Heart right ventricle (tissue), 16 donors: ENCODE results near the gene CDK13. TPM values are rescaled to one million over a fixed set of nuclear protein-coding genes. Genes with fewer than 3 reads are reported as not detected.

ENCODE experiments used
- ATAC-seq, 8 donors: fragments of 200-7000 bp; cut with Tn5 transposase; one replicate each; pipeline ENCODE4 v1.9.1; 2020; ENCODE audit warnings: mild to moderate bottlenecking in 8 of 8, moderate library complexity in 8 of 8, moderate number of reproducible peaks in 1 of 8
- DNase-seq, 2 donors: peaks; one replicate each; pipeline ENCODE4 v3.0.0-alpha.2; 2020
- H3K27ac ChIP-seq, 10 donors: fragments of 200-600 bp; sonication (generic) in 2 of 10; one replicate each; pipeline versions ENCODE4 v1.5.0 to v1.8.0; 2020 to 2022; ENCODE audit warnings: mild to moderate bottlenecking in 3 of 10
- H3K27me3 ChIP-seq, 7 donors: fragments of 200-600 bp; one replicate each; pipeline ENCODE4 v1.8.0; 2021 to 2022; ENCODE audit warnings: mild to moderate bottlenecking in 2 of 7
- H3K36me3 ChIP-seq, 9 donors: fragments of 200-600 bp; sonication (generic) in 1 of 9; one replicate each; pipeline versions ENCODE4 v1.5.0 to v1.8.0; 2020 to 2022; ENCODE audit warnings: mild to moderate bottlenecking in 2 of 9
- H3K4me1 ChIP-seq, 9 donors: fragments of 200-600 bp; sonication (generic) in 1 of 9; one replicate each; pipeline versions ENCODE4 v1.5.0 to v1.8.0; 2020 to 2022; ENCODE audit warnings: mild to moderate bottlenecking in 4 of 9
- H3K4me3 ChIP-seq, 10 donors: fragments of 200-600 bp; sonication (generic) in 2 of 10; one replicate each; pipeline versions ENCODE4 v1.5.0 to v1.8.0; 2020 to 2022; ENCODE audit warnings: mild to moderate bottlenecking in 7 of 10, moderate library complexity in 2 of 10
- H3K9me3 ChIP-seq, 11 donors: fragments of 200-600 bp in 10 of 11; sonication (generic) in 2 of 11; one replicate each; pipeline versions ENCODE4 v1.5.0 to v1.8.0; 2013 to 2022; ENCODE audit warnings: mild to moderate bottlenecking in 2 of 11, control low read depth in 1 of 11, moderate library complexity in 1 of 11
- CTCF ChIP-seq, 9 donors: fragments of 200-600 bp; sonication (generic) in 2 of 9; IDR thresholded peaks; one replicate each; pipeline versions ENCODE4 v1.5.0 to v1.8.0; 2021 to 2022; ENCODE audit warnings: antibody characterized with exemption in 9 of 9, mild to moderate bottlenecking in 5 of 9, moderate library complexity in 1 of 9
- WGBS, 2 donors: extraction: QIAGEN DNeasy Blood & Tissue Kit; methylation state at CpG; one replicate each; pipeline ENCODE4 v1.1.7; 2013; ENCODE audit warnings: inconsistent platforms in 1 of 2; 5-methylcytosine and 5-hydroxymethylcytosine counted together
- intact Hi-C, 10 donors: fragments of 100-400 bp; cut with DNase I; formaldehyde crosslinking; loops; one replicate each; pipeline versions ENCODE4 v1.11.1 to v1.14.2; 2022
- polyA plus RNA-seq, 2 donors: library from polyadenylated mRNA; stranded (reverse); fragments of 200-250 nt; gene quantifications; one replicate each; pipeline ENCODE4 v1.2.3, GENCODE V29; 2013
- total RNA-seq, 10 donors: library from RNA; stranded (reverse); fragmentation: NEBNext Ultra II Directional in 3 of 10; extraction: Animal tissue kit (Norgen Biotek cat#: 25700) in 3 of 10; gene quantifications; one replicate each; pipeline versions ENCODE4 v1.2.1 to v1.2.4, GENCODE V29; 2021 to 2023
- donor health status: Arrhythmogenic right ventricular cardiomyopathy.
- donor health status: ischemic (EF 13 %, LVEDD 7.1; RV severe dilation, severe dysfunction).
- donor health status: healthy with polysubstance abuse.
- donor health status: DM: no; HTN: yes; CAD: no.
- donor health status: DM: no; HTN: no; CAD: no.
- donor health status: ischemic (EF 25% LVEDD 6.9; RV normal size, moderate dysfunction).
- donor health status: ischemic (EF 25% LVEDD 5.7; RV mildly dilated, moderate dysfunction).
- donor health status: healthy.
- donor health status: DM: yes; HTN: yes; CAD: no.
- donor health status: Ischemic cardiomyopathy.
- donor health status: ischemic (EF 35%, LVEDD 5.7; RV mildly dilated, moderate dysfunction).
- donor health status: nonischemic (EF 11% LVEDD 7.7; RV severe dilation, severe dysfunction).
- donor health status: DM: yes; HTN: yes; CAD: no.
- donor health status: PGD.
- donor health status: ischemic (EF 29% LVEDD 5.4; RV normal size, mild dysfunction).
- donor health status: nonischemic (EF 23%, LVEDD 6.1; RV moderate dilation, normal function).

Gene CDK13
- total and polyA plus RNA-seq, 12 donors: 10.2 to 28.8 (median 22.4) TPM

DNA sequence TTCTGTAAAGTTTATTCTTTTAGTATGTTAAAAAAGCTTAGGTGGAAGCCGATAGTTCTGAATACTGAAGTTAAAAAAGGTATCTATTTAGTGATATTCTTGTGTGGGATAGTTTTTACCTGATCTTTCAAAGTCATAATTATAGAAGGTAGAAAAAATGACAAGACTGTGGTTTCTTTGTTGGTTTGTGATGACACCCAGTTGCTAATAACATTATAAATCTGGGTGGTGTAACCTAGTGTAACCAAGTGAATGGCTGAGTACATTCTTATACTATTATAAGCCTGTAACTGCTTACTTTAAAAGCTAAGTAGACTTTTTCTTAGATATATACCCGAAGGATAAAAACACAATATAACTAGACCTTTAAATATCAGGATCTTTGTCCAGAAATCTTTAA lies 2.3 kb downstream of the CDK13 start:
- no peaks in the 10 kb centered on the region for H3K36me3 ChIP-seq
- H3K27ac ChIP-seq: peak overlapping the region in 7 of 10 donors; percentile 97 to 100 (median 99)
- no peak for TF ChIP-seq CTCF (IDR thresholded peaks at IDR 0.05)
- DNase-seq (no peak), ATAC-seq (no peak)
- peak overlapping the region; percentile 77 to 97 (median 91) for H3K4me3 ChIP-seq
- no peaks in the 10 kb centered on the region for H3K9me3 ChIP-seq
- no peaks in the 10 kb centered on the region for H3K27me3 ChIP-seq
- WGBS, 2 donors: 6 to 7% methylated on average over 2 of the region's 2 CpGs
- H3K4me1 ChIP-seq: peaks cover 0 to 64% (median 57%) of the 10 kb centered on the region in 9 donors
- intact Hi-C loops: loop anchor here in 8 of 10 donors (2.0 to 5.0 kb wide), 4 partner anchors 35 to 100 kb away; no protein-coding TSS in a partner anchor

DNA sequence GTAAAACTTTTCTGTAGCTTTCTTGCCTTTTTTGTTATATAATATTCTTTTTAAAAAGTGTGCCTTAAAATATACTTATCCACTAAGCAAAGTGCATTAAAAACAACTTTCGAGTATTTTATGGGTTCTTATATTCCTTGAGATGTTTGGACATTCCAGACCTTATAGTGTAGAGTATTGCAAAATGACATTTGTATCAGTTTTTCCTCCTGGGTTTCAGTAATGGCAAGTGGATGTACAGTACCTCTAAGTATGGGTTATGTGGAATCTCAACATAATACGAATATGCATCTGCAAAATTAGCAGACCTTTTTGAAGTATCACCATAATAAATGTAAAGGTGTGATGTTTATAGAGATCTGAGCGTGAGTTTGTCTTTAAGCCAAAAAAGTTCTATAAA lies 2.7 kb downstream of the CDK13 start:
- H3K9me3 ChIP-seq: no peaks in the 10 kb centered on the region
- H3K4me3 ChIP-seq: peak overlapping the region in 9 of 10 donors; percentile 17 to 95 (median 82)
- no peak for DNase-seq
- intact Hi-C loops: loop anchor here in 8 of 10 donors (2.0 to 5.0 kb wide), 4 partner anchors 34 to 100 kb away; no protein-coding TSS in a partner anchor
- no peak for TF ChIP-seq CTCF (IDR thresholded peaks at IDR 0.05)
- ATAC-seq: no peak
- 11 to 18% methylated on average over 3 of the region's 3 CpGs for WGBS, 2 donors
- peaks cover 0 to 68% (median 59%) of the 10 kb centered on the region in 9 donors for H3K4me1 ChIP-seq
- H3K36me3 ChIP-seq: no peaks in the 10 kb centered on the region
- H3K27me3 ChIP-seq: no peaks in the 10 kb centered on the region
- peak overlapping the region in 4 of 10 donors; percentile 97 to 100 (median 99) for H3K27ac ChIP-seq

DNA sequence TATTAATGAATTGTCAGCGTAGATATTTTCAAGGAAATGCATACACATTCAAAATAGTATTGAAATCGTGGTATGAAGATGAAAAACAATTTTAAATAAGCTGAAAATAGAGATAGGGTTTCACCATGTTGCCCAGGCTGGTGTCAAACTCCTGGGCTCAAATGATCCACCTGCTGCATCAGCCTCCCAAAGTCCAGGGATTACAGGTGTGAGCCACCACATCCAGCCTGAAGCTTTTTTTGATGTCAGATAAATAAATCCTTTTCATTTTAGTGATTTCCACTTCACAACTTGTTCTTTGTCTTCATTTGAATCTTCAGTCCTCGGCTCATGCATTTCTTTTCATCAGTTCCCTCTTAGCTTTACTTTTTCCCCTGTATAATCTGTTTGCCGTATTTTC lies 4.6 kb downstream of the CDK13 start:
- intact Hi-C loops: loop anchor here in 7 of 10 donors (5.0 kb wide), 3 partner anchors 33 to 98 kb away; no protein-coding TSS in a partner anchor
- H3K4me3 ChIP-seq: no peak overlapping the region
- no peaks in the 10 kb centered on the region for H3K9me3 ChIP-seq
- 88 to 91% methylated on average over 4 of the region's 4 CpGs for WGBS, 2 donors
- H3K27me3 ChIP-seq: no peaks in the 10 kb centered on the region
- DNase-seq (no peak), ATAC-seq (no peak)
- no peak overlapping the region for H3K27ac ChIP-seq
- peaks cover 0 to 71% (median 63%) of the 10 kb centered on the region in 9 donors for H3K4me1 ChIP-seq
- no peak for TF ChIP-seq CTCF (IDR thresholded peaks at IDR 0.05)
- peaks cover 0 to 4% (median 0%) of the 10 kb centered on the region in 9 donors for H3K36me3 ChIP-seq

DNA sequence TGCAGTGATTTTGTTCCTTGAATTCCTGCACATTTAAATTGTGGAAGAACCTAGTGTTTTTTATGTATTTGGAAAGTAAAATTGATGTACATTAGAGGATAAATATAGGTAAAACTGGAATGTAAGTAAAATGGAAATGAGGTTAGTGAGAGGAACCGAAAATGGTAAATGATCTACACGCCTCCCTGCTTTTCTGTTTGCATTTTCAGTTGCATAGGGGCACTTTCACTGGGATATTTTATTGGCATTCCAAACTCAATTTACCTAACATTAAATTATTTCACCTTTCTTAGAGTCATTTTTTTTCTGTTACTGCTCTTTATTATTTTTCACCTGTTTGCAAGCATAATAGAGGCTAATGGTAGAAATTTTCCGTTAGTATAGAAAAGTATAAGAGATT lies 8.0 kb downstream of the CDK13 start:
- DNase-seq (no peak), ATAC-seq (no peak)
- no peaks in the 10 kb centered on the region for H3K27me3 ChIP-seq
- WGBS, 2 donors: 88 to 93% methylated on average over 3 of the region's 3 CpGs
- intact Hi-C loops: no loop called here
- no peaks in the 10 kb centered on the region for H3K9me3 ChIP-seq
- H3K27ac ChIP-seq: no peak overlapping the region
- H3K4me1 ChIP-seq: peaks cover 0 to 70% (median 53%) of the 10 kb centered on the region in 9 donors
- peaks cover 0 to 10% (median 0%) of the 10 kb centered on the region in 9 donors for H3K36me3 ChIP-seq
- no peak for TF ChIP-seq CTCF (IDR thresholded peaks at IDR 0.05)
- no peak overlapping the region for H3K4me3 ChIP-seq
